A549 (cell line): ENCODE measurements around the gene PLEKHA8.

Source experiments
- EHMT2 ChIP-seq: fragments of 200-600 bp; sonication (generic); IDR thresholded peaks from 2 replicates; pipeline ENCODE4 v1.6.1; 2016; ENCODE audit warnings: antibody characterized with exemption, low read depth, mild to moderate bottlenecking, moderate library complexity
- ESRRA ChIP-seq: fragments of 150-350 bp; IDR thresholded peaks from 2 replicates; pipeline ENCODE4 v1.6.1; 2014; ENCODE audit warnings: mild to moderate bottlenecking, low read length, borderline replicate concordance
- HDAC2 ChIP-seq: fragments of 200-600 bp; sonication (generic); IDR thresholded peaks from 2 replicates; pipeline ENCODE4 v1.6.1; 2016
- POLR2A ChIP-seq: IDR thresholded peaks from 2 replicates; pipeline ENCODE4 v1.6.1; 2012; ENCODE audit warnings: mild to moderate bottlenecking, low read length
- RAD21 ChIP-seq, 2 experiments: fragments of >200 bp in 1 of 2; sonication (Bioruptor Twin) in 1 of 2; formaldehyde crosslinking in 1 of 2; IDR thresholded peaks in 1 of 2; conservative IDR thresholded peaks in 1 of 2; 2 replicates in 1 of 2; 3 replicates in 1 of 2; pipeline ENCODE4 v1.6.1; 2012 to 2018; ENCODE audit warnings: inconsistent platforms in 1 of 2
- RCOR1 ChIP-seq: fragments of 150-350 bp; IDR thresholded peaks from 2 replicates; pipeline ENCODE4 v1.6.1; 2014; ENCODE audit warnings: antibody characterized with exemption, low read length, low read depth
- RNF2 ChIP-seq: fragments of 200-600 bp; sonication (generic); IDR thresholded peaks from 2 replicates; pipeline ENCODE4 v1.6.1; 2016; ENCODE audit warnings: low read depth, mild to moderate bottlenecking, antibody characterized with exemption, moderate library complexity, borderline replicate concordance
- SMC3 ChIP-seq: fragments of >200 bp; sonication (Bioruptor Twin); formaldehyde crosslinking; IDR thresholded peaks from 3 replicates; pipeline ENCODE4 v1.6.1; 2018; ENCODE audit warnings: inconsistent platforms
- ZFP36 ChIP-seq: fragments of 450-650 bp; IDR thresholded peaks from 2 replicates; pipeline ENCODE4 v1.6.1; 2014; ENCODE audit warnings: borderline replicate concordance; ENCODE audit not compliant: partially characterized antibody
- TF ChIP-seq, protein P1 (sequence below): fragments of >200 bp; sonication (Bioruptor Twin); formaldehyde crosslinking; IDR thresholded peaks from 3 replicates; pipeline ENCODE4 v1.5.1; 2016
- TF ChIP-seq, protein P2 (sequence below): fragments of 200-600 bp; sonication (generic); IDR thresholded peaks from 2 replicates; pipeline ENCODE4 v1.6.1; 2016; ENCODE audit warnings: antibody characterized with exemption, mild to moderate bottlenecking, moderate library complexity
- TF ChIP-seq, protein P3 (sequence below): fragments of 250-450 bp; sonication (Bioruptor Pico); IDR thresholded peaks from 2 replicates; pipeline ENCODE4 v1.5.0; 2021; ENCODE audit warnings: mild to moderate bottlenecking, moderate library complexity, borderline replicate concordance

DNA sequence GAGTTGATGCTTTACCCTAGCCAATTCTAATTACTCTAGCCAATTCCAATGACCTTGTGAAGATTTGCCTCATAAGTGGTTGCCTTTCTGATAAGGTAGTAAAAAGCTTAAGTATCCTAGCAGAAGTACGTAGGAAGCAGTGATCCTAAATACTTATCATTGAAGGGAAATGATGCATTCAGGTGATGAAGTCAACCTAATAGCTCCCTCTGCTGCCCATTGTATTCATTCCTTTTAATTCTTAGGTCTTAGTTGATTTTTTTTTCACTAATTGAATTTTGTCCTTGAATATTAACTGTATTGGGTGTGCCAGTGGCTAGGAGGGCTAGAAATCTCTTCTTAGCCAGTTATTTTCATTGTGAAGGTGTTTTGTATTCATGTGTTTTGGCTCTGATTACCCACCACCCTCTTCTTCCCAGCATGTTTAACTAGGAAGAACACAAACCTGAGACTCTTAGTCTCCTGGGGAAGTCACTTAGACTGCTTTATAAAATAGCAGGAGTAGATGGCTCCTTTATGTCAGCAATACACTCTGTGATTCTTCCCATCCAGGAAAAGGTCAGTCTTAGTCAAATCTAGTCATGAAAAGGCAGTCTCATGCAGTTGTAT lies 46.3 kb downstream of the PLEKHA8 start:
- TF ChIP-seq, protein P1, sequence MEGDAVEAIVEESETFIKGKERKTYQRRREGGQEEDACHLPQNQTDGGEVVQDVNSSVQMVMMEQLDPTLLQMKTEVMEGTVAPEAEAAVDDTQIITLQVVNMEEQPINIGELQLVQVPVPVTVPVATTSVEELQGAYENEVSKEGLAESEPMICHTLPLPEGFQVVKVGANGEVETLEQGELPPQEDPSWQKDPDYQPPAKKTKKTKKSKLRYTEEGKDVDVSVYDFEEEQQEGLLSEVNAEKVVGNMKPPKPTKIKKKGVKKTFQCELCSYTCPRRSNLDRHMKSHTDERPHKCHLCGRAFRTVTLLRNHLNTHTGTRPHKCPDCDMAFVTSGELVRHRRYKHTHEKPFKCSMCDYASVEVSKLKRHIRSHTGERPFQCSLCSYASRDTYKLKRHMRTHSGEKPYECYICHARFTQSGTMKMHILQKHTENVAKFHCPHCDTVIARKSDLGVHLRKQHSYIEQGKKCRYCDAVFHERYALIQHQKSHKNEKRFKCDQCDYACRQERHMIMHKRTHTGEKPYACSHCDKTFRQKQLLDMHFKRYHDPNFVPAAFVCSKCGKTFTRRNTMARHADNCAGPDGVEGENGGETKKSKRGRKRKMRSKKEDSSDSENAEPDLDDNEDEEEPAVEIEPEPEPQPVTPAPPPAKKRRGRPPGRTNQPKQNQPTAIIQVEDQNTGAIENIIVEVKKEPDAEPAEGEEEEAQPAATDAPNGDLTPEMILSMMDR = peak; percentile 78
- TF ChIP-seq ESRRA (no peak), RAD21 (conservative IDR thresholded peaks at IDR 0.05 in 1 of 2, IDR thresholded peaks at IDR 0.05 in 1 of 2) (peak; percentile 56), ZFP36 (no peak), POLR2A (no peak), RCOR1 (no peak), HDAC2 (no peak), SMC3 (peak; percentile 46), EHMT2 (no peak), RNF2 (no peak)
- TF ChIP-seq, protein P2, sequence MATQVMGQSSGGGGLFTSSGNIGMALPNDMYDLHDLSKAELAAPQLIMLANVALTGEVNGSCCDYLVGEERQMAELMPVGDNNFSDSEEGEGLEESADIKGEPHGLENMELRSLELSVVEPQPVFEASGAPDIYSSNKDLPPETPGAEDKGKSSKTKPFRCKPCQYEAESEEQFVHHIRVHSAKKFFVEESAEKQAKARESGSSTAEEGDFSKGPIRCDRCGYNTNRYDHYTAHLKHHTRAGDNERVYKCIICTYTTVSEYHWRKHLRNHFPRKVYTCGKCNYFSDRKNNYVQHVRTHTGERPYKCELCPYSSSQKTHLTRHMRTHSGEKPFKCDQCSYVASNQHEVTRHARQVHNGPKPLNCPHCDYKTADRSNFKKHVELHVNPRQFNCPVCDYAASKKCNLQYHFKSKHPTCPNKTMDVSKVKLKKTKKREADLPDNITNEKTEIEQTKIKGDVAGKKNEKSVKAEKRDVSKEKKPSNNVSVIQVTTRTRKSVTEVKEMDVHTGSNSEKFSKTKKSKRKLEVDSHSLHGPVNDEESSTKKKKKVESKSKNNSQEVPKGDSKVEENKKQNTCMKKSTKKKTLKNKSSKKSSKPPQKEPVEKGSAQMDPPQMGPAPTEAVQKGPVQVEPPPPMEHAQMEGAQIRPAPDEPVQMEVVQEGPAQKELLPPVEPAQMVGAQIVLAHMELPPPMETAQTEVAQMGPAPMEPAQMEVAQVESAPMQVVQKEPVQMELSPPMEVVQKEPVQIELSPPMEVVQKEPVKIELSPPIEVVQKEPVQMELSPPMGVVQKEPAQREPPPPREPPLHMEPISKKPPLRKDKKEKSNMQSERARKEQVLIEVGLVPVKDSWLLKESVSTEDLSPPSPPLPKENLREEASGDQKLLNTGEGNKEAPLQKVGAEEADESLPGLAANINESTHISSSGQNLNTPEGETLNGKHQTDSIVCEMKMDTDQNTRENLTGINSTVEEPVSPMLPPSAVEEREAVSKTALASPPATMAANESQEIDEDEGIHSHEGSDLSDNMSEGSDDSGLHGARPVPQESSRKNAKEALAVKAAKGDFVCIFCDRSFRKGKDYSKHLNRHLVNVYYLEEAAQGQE = no peak
- TF ChIP-seq, protein P3, sequence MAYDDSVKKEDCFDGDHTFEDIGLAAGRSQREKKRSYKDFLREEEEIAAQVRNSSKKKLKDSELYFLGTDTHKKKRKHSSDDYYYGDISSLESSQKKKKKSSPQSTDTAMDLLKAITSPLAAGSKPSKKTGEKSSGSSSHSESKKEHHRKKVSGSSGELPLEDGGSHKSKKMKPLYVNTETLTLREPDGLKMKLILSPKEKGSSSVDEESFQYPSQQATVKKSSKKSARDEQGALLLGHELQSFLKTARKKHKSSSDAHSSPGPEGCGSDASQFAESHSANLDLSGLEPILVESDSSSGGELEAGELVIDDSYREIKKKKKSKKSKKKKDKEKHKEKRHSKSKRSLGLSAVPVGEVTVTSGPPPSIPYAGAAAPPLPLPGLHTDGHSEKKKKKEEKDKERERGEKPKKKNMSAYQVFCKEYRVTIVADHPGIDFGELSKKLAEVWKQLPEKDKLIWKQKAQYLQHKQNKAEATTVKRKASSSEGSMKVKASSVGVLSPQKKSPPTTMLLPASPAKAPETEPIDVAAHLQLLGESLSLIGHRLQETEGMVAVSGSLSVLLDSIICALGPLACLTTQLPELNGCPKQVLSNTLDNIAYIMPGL (CRISPR knock-in tag) = no peak
